WTC11 (cell line): ENCODE data around the gene SIN3A. TPM values are rescaled to one million over a fixed set of nuclear protein-coding genes. Genes with fewer than 3 reads are reported as not detected.

Experiments
- ATAC-seq: fragments of 200-7000 bp; cut with Tn5 transposase; 2 replicates; pipeline ENCODE4 v1.10.0; 2021; ENCODE audit warnings: mild to moderate bottlenecking, moderate library complexity
- CTCF ChIA-PET: fragments of 300-600 bp; sonication (Branson Sonifier 250); formaldehyde crosslinking; loops from one replicate; lab custom pipeline; 2021; ENCODE audit warnings: antibody characterized with exemption; lab: Charles Lee
- POLR2A ChIA-PET: fragments of 350-600 bp; sonication (Branson Sonifier 250); formaldehyde crosslinking; loops from one replicate; lab custom pipeline; 2021; ENCODE audit warnings: antibody characterized with exemption; lab: Charles Lee
- DNase-seq: peaks from one replicate; pipeline ENCODE4 v3.0.0; 2021; ENCODE audit warnings: low spot score
- H3K27ac Mint-ChIP-seq: 2 replicates; pipeline ENCODE4 v1.8.0; 2021; ENCODE audit warnings: mixed read lengths
- H3K27me3 Mint-ChIP-seq: 2 replicates; pipeline ENCODE4 v1.8.0; 2021; ENCODE audit warnings: low read depth, mild to moderate bottlenecking, moderate library complexity, mixed read lengths
- H3K36me3 Mint-ChIP-seq: 2 replicates; pipeline ENCODE4 v1.8.0; 2021; ENCODE audit warnings: mixed read lengths
- H3K4me1 Mint-ChIP-seq: 2 replicates; pipeline ENCODE4 v1.8.0; 2022; ENCODE audit warnings: mixed read lengths
- H3K4me3 Mint-ChIP-seq: 2 replicates; pipeline ENCODE4 v1.8.0; 2021; ENCODE audit warnings: mild to moderate bottlenecking, moderate library complexity, mixed read lengths
- H3K9me3 Mint-ChIP-seq: 2 replicates; pipeline ENCODE4 v1.8.0; 2021; ENCODE audit warnings: mixed read lengths
- AR ChIP-seq: fragments of 250-450 bp; sonication (Bioruptor Pico); IDR thresholded peaks from 2 replicates; pipeline ENCODE4 v1.9.0; 2021; ENCODE audit warnings: mild to moderate bottlenecking
- E2F5 ChIP-seq: sonication (generic); formaldehyde crosslinking; IDR thresholded peaks from 2 replicates; pipeline ENCODE4 v1.8.1; 2022; ENCODE audit warnings: mild to moderate bottlenecking, moderate library complexity, missing genetic modification reagents
- FOXK1 ChIP-seq: sonication (generic); formaldehyde crosslinking; IDR thresholded peaks from 2 replicates; pipeline ENCODE4 v1.8.0; 2022; ENCODE audit warnings: mild to moderate bottlenecking, moderate library complexity, missing genetic modification reagents
- JUN ChIP-seq: sonication (generic); formaldehyde crosslinking; IDR thresholded peaks from 2 replicates; pipeline ENCODE4 v1.8.0; 2023; ENCODE audit warnings: mild to moderate bottlenecking, missing genetic modification reagents
- KAT7 ChIP-seq: sonication (generic); formaldehyde crosslinking; IDR thresholded peaks from 2 replicates; pipeline ENCODE4 v1.8.1; 2023; ENCODE audit warnings: missing genetic modification reagents, mild to moderate bottlenecking, borderline replicate concordance
- MLX ChIP-seq: sonication (generic); formaldehyde crosslinking; IDR thresholded peaks from 2 replicates; pipeline ENCODE4 v1.8.1; 2023; ENCODE audit warnings: mild to moderate bottlenecking, missing genetic modification reagents, moderate library complexity
- NFATC4 ChIP-seq: fragments of 250-450 bp; sonication (Bioruptor Pico); IDR thresholded peaks from 2 replicates; pipeline ENCODE4 v1.9.0; 2021; ENCODE audit warnings: mild to moderate bottlenecking
- NR1H2 ChIP-seq: sonication (generic); formaldehyde crosslinking; IDR thresholded peaks from 2 replicates; pipeline ENCODE4 v1.9.0; 2021; ENCODE audit warnings: mild to moderate bottlenecking, moderate library complexity, missing genetic modification reagents
- OVOL2 ChIP-seq: fragments of 250-450 bp; sonication (Bioruptor Pico); IDR thresholded peaks from 2 replicates; pipeline ENCODE4 v1.9.0; 2021; ENCODE audit warnings: mild to moderate bottlenecking, borderline replicate concordance
- SMAD4 ChIP-seq: sonication (generic); formaldehyde crosslinking; IDR thresholded peaks from 2 replicates; pipeline ENCODE4 v1.8.0; 2022; ENCODE audit warnings: mild to moderate bottlenecking, missing genetic modification reagents
- TCF7 ChIP-seq: sonication (generic); formaldehyde crosslinking; IDR thresholded peaks from 2 replicates; pipeline ENCODE4 v1.8.0; 2022; ENCODE audit warnings: mild to moderate bottlenecking, low read depth, missing genetic modification reagents, moderate library complexity
- ZBTB21 ChIP-seq: sonication (generic); formaldehyde crosslinking; IDR thresholded peaks from 2 replicates; pipeline ENCODE4 v1.8.1; 2023; ENCODE audit warnings: mild to moderate bottlenecking, missing genetic modification reagents, borderline replicate concordance
- ZNF425 ChIP-seq: fragments of 250-450 bp; sonication (Bioruptor Pico); conservative IDR thresholded peaks from 2 replicates; pipeline ENCODE4 v1.9.0; 2021; ENCODE audit warnings: mild to moderate bottlenecking
- ZNF532 ChIP-seq: fragments of 250-450 bp; sonication (Bioruptor Pico); IDR thresholded peaks from 2 replicates; pipeline ENCODE4 v1.9.0; 2021; ENCODE audit warnings: mild to moderate bottlenecking, borderline replicate concordance
- total RNA-seq: library from RNA; stranded (reverse); gene quantifications from 3 replicates; pipeline ENCODE4 v1.2.3, GENCODE V29; 2021
- TF ChIP-seq, protein P1 (sequence below): sonication (generic); formaldehyde crosslinking; IDR thresholded peaks from 2 replicates; pipeline ENCODE4 v1.8.0; 2023; ENCODE audit warnings: mild to moderate bottlenecking, missing genetic modification reagents
- TF ChIP-seq, protein P2 (sequence below): sonication (generic); formaldehyde crosslinking; IDR thresholded peaks from 2 replicates; pipeline ENCODE4 v1.8.0; 2023; ENCODE audit warnings: missing genetic modification reagents
- TF ChIP-seq, protein P3 (sequence below): fragments of 250-450 bp; sonication (Bioruptor Pico); IDR thresholded peaks from 2 replicates; pipeline ENCODE4 v1.9.0; 2021; ENCODE audit warnings: moderate library complexity, mild to moderate bottlenecking, inconsistent platforms, borderline replicate concordance
- TF ChIP-seq, protein P4 (sequence below): fragments of 250-450 bp; sonication (Bioruptor Pico); IDR thresholded peaks from 2 replicates; pipeline ENCODE4 v1.8.0; 2021; ENCODE audit warnings: mild to moderate bottlenecking

The SIN3A gene
- total RNA-seq, 1 experiment from 2014 or later: 113 TPM

- Mint-ChIP-seq H3K4me3 (peak overlapping the region; percentile 90), H3K4me1 (peaks cover 18% of the 10 kb centered on the region), H3K27ac (peak overlapping the region; percentile 85; the same call in 1 of the 2 replicates), H3K27me3 (no peaks in the 10 kb centered on the region), H3K9me3 (no peaks in the 10 kb centered on the region), H3K36me3 (peaks cover 3% of the 10 kb centered on the region; the same call in 1 of the 2 replicates)
- CTCF ChIA-PET: interaction anchor here (0.5 to 5.4 kb wide), 20 partner anchors 10 to 1457 kb away, joined by 3 to 38 read pairs (median 4); partner anchors contain the start of genes IMP3, MAN2C1, PML and PTPN9
- POLR2A ChIA-PET: interaction anchor here (0.6 to 6.0 kb wide), 12 partner anchors 13 to 1868 kb away, joined by 3 to 76 read pairs (median 6); partner anchors contain the start of genes IMP3, MAN2C1, PTPN9 and SNUPN
- ATAC-seq: no peak
- no peak for DNase-seq
- TF ChIP-seq, protein P1, sequence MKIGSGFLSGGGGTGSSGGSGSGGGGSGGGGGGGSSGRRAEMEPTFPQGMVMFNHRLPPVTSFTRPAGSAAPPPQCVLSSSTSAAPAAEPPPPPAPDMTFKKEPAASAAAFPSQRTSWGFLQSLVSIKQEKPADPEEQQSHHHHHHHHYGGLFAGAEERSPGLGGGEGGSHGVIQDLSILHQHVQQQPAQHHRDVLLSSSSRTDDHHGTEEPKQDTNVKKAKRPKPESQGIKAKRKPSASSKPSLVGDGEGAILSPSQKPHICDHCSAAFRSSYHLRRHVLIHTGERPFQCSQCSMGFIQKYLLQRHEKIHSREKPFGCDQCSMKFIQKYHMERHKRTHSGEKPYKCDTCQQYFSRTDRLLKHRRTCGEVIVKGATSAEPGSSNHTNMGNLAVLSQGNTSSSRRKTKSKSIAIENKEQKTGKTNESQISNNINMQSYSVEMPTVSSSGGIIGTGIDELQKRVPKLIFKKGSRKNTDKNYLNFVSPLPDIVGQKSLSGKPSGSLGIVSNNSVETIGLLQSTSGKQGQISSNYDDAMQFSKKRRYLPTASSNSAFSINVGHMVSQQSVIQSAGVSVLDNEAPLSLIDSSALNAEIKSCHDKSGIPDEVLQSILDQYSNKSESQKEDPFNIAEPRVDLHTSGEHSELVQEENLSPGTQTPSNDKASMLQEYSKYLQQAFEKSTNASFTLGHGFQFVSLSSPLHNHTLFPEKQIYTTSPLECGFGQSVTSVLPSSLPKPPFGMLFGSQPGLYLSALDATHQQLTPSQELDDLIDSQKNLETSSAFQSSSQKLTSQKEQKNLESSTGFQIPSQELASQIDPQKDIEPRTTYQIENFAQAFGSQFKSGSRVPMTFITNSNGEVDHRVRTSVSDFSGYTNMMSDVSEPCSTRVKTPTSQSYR (CRISPR knock-in tag): no peak
- TF ChIP-seq SMAD4 (no peak), AR (CRISPR knock-in tag) (no peak), ZNF425 (no peak), ZNF532 (CRISPR knock-in tag) (no peak), KAT7 (CRISPR knock-in tag) (no peak), FOXK1 (no peak), ZBTB21 (CRISPR knock-in tag) (no peak), NR1H2 (CRISPR knock-in tag) (no peak), NFATC4 (no peak), TCF7 (CRISPR knock-in tag) (no peak), OVOL2 (CRISPR knock-in tag) (no peak), MLX (CRISPR knock-in tag) (no peak), JUN (no peak), E2F5 (CRISPR knock-in tag) (no peak)
- TF ChIP-seq, protein P2, sequence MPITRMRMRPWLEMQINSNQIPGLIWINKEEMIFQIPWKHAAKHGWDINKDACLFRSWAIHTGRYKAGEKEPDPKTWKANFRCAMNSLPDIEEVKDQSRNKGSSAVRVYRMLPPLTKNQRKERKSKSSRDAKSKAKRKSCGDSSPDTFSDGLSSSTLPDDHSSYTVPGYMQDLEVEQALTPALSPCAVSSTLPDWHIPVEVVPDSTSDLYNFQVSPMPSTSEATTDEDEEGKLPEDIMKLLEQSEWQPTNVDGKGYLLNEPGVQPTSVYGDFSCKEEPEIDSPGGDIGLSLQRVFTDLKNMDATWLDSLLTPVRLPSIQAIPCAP: no peak; the same call in 1 of the 2 replicates
- TF ChIP-seq, protein P3, sequence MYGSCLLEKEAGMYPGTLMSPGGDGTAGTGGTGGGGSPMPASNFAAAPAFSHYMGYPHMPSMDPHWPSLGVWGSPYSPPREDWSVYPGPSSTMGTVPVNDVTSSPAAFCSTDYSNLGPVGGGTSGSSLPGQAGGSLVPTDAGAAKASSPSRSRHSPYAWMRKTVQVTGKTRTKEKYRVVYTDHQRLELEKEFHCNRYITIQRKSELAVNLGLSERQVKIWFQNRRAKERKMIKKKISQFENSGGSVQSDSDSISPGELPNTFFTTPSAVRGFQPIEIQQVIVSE (CRISPR knock-in tag): no peak
- TF ChIP-seq, protein P4, sequence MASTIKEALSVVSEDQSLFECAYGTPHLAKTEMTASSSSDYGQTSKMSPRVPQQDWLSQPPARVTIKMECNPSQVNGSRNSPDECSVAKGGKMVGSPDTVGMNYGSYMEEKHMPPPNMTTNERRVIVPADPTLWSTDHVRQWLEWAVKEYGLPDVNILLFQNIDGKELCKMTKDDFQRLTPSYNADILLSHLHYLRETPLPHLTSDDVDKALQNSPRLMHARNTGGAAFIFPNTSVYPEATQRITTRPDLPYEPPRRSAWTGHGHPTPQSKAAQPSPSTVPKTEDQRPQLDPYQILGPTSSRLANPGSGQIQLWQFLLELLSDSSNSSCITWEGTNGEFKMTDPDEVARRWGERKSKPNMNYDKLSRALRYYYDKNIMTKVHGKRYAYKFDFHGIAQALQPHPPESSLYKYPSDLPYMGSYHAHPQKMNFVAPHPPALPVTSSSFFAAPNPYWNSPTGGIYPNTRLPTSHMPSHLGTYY: no peak
Measured at GRCh38 chr15:75451202-75451673, 252 bp downstream of the SIN3A start.
